Spleen (tissue), 11 donors: ENCODE data around the gene CTXND1. TPM values are rescaled to one million over a fixed set of nuclear protein-coding genes. Genes with fewer than 3 reads are reported as not detected.
A peak's percentile ranks its signal among the peaks of the same experiment; 100 is the strongest.

Experiments used
- DNase-seq: peaks from one replicate; pipeline ENCODE4 v3.0.0-alpha.2; 2020
- H3K27ac ChIP-seq, 8 donors: fragments of 200-600 bp; sonication (generic) in 7 of 8; 1 replicate in 4 of 8; 2 replicates in 4 of 8; pipeline versions ENCODE4 v1.5.0 to v1.8.0; 2016 to 2021; ENCODE audit warnings: inconsistent platforms in 4 of 8, mild to moderate bottlenecking in 4 of 8, moderate library complexity in 1 of 8
- H3K27me3 ChIP-seq, 7 donors: fragments of 200-600 bp; sonication (generic) in 6 of 7; replicated peaks in 1 of 7; 1 replicate in 4 of 7; 2 replicates in 3 of 7; pipeline versions ENCODE4 v1.5.0 to v1.8.0; 2016 to 2021; ENCODE audit warnings: inconsistent platforms in 3 of 7, mild to moderate bottlenecking in 1 of 7
- H3K36me3 ChIP-seq, 6 donors: fragments of 200-600 bp; sonication (generic) in 5 of 6; 1 replicate in 4 of 6; 2 replicates in 2 of 6; pipeline versions ENCODE4 v1.5.0 to v1.8.0; 2016 to 2021; ENCODE audit warnings: inconsistent platforms in 2 of 6
- H3K4me1 ChIP-seq, 6 donors: fragments of 200-600 bp; sonication (generic) in 5 of 6; 1 replicate in 3 of 6; 2 replicates in 3 of 6; pipeline versions ENCODE4 v1.5.0 to v1.8.0; 2016 to 2021; ENCODE audit warnings: inconsistent platforms in 3 of 6
- H3K4me3 ChIP-seq, 8 donors: fragments of 200-600 bp; sonication (generic) in 7 of 8; 1 replicate in 4 of 8; 2 replicates in 4 of 8; pipeline versions ENCODE4 v1.5.0 to v1.8.0; 2016 to 2021; ENCODE audit warnings: inconsistent platforms in 4 of 8, mild to moderate bottlenecking in 4 of 8, moderate library complexity in 2 of 8
- H3K9me3 ChIP-seq, 8 donors: fragments of 200-600 bp; sonication (generic) in 7 of 8; 1 replicate in 4 of 8; 2 replicates in 4 of 8; pipeline versions ENCODE4 v1.5.0 to v1.8.0; 2016 to 2021; ENCODE audit warnings: inconsistent platforms in 4 of 8
- POLR2A ChIP-seq, 3 donors: fragments of 450-650 bp; IDR thresholded peaks; one replicate each; pipeline ENCODE4 v1.5.1; 2017; ENCODE audit warnings: antibody characterized with exemption in 3 of 3, mild to moderate bottlenecking in 1 of 3
- POLR2AphosphoS5 ChIP-seq, 3 donors: sonication (generic); formaldehyde crosslinking; IDR thresholded peaks; one replicate each; pipeline ENCODE4 v1.5.1; 2017; ENCODE audit warnings: antibody characterized with exemption in 3 of 3
- WGBS, 5 donors: extraction: QIAGEN DNeasy Blood & Tissue Kit in 3 of 5; methylation state at CpG; one replicate each; pipeline versions ENCODE4 v1.1.5 to v1.1.7; 2013 to 2018; 5-methylcytosine and 5-hydroxymethylcytosine counted together
- intact Hi-C: fragments of 100-400 bp; cut with DNase I; formaldehyde crosslinking; loops from one replicate; pipeline ENCODE4 v1.15.0; 2023; ENCODE audit warnings: low total_unique reads
- polyA plus RNA-seq, 3 donors: library from polyadenylated mRNA; stranded (reverse); fragments of 200-250 nt; gene quantifications; one replicate each; pipeline ENCODE4 v1.2.1, GENCODE V29; 2013
- total RNA-seq, 7 donors: library from RNA; depleted of rRNA in 3 of 7; stranded (reverse); fragments of >200 nt in 3 of 7; fragmentation: NEBNext Ultra II Directional in 4 of 7; extraction: Animal tissue kit (Norgen Biotek cat#: 25700) in 4 of 7; gene quantifications; one replicate each; pipeline versions ENCODE4 v1.1.0 to v1.2.1, GENCODE V29; 2016 to 2021
- TF ChIP-seq, protein P1 (sequence below), 11 experiments: fragments of 200-600 bp in 7 of 11; fragments of 450-650 bp in 4 of 11; sonication (generic) in 4 of 11; IDR thresholded peaks in 8 of 11; conservative IDR thresholded peaks in 3 of 11; 1 replicate in 7 of 11; 2 replicates in 4 of 11; pipeline versions ENCODE4 v1.4.0 to v1.8.0; 2016 to 2021; ENCODE audit warnings: antibody characterized with exemption in 11 of 11, inconsistent platforms in 4 of 11, mild to moderate bottlenecking in 1 of 11
- donor health status: healthy with polysubstance abuse.
- donor health status: DM: no; HTN: no; CAD: no; lungs with moderate emphysema.
- donor health status: DM: no; HTN: no; CAD: no.
- donor health status: Bipolar disorder and iron deficiency.
- donor health status: healthy.
- donor health status: DM: no; HTN: no; CAD: no.
- donor health status: DM: yes; HTN: yes; CAD: no.

Gene CTXND1
- total and polyA plus RNA-seq, 10 donors = 0.20 to 5.2 (median 1.4) TPM

DNA sequence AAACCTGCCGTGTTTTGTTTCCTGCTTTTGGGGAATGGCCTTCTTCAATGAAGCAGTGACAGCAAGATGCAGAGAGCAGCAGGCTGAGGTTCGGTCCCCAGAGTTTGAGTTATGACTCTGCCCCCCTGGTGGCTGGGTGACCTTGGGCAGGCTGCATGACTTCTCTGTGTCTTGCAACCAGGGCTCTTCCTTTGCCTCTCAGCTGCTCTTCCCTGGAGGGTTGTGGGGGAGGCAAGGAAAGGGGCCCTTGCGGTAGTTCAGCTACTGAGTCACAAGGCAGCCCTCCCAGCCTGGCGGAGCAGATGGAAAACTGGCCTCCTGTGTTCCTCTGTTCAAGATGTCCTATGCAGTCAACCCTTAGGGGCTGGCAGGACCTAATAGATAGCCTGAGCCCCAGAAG, 17.1 kb downstream of the CTXND1 start:
- intact Hi-C loops = no loop called here
- H3K27ac ChIP-seq = no peak overlapping the region
- DNase-seq = no peak
- H3K36me3 ChIP-seq = no peaks in the 10 kb centered on the region
- H3K4me1 ChIP-seq = no peaks in the 10 kb centered on the region
- TF ChIP-seq, protein P1, sequence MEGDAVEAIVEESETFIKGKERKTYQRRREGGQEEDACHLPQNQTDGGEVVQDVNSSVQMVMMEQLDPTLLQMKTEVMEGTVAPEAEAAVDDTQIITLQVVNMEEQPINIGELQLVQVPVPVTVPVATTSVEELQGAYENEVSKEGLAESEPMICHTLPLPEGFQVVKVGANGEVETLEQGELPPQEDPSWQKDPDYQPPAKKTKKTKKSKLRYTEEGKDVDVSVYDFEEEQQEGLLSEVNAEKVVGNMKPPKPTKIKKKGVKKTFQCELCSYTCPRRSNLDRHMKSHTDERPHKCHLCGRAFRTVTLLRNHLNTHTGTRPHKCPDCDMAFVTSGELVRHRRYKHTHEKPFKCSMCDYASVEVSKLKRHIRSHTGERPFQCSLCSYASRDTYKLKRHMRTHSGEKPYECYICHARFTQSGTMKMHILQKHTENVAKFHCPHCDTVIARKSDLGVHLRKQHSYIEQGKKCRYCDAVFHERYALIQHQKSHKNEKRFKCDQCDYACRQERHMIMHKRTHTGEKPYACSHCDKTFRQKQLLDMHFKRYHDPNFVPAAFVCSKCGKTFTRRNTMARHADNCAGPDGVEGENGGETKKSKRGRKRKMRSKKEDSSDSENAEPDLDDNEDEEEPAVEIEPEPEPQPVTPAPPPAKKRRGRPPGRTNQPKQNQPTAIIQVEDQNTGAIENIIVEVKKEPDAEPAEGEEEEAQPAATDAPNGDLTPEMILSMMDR (IDR thresholded peaks at IDR 0.05 in 8 of 11, conservative IDR thresholded peaks at IDR 0.05 in 3 of 11) = peak in 9 of 11 experiments; percentile 15 to 58 (median 44)
- TF ChIP-seq POLR2AphosphoS5 (IDR thresholded peaks at IDR 0.05) (no peak), POLR2A (IDR thresholded peaks at IDR 0.05) (no peak)
- H3K4me3 ChIP-seq = no peak overlapping the region
- WGBS, 5 donors = 62 to 83% (median 72%) methylated on average over 2 to 4 of the region's 4 CpGs
- peaks cover 0 to 82% (median 4%) of the 10 kb centered on the region in 7 donors for H3K27me3 ChIP-seq
- no peaks in the 10 kb centered on the region for H3K9me3 ChIP-seq

DNA sequence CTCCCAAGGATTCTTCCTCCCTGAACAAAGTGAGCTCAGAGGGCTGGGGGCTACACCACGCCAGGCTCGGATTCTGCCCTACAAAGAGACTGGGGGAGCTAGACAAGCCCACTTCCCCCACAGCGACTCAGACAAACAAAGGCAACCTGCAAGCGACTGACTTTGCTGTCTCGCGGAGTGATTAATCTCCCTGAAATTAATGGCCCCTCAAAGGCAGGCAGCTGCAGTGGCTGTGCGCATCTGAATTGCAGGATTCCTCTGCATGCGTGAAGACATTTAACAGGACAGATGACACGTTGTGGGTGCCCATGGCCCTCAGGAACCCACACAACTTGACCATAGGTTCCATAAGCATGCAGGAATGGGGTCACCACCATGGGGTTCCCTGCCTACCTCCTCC, 18.4 kb downstream of the CTXND1 start:
- Histone ChIP-seq H3K27ac (no peak overlapping the region), H3K4me1 (no peaks in the 10 kb centered on the region), H3K4me3 (no peak overlapping the region), H3K9me3 (no peaks in the 10 kb centered on the region), H3K36me3 (no peaks in the 10 kb centered on the region), H3K27me3 (peaks cover 0 to 77% (median 0%) of the 10 kb centered on the region in 7 donors)
- DNase-seq = no peak
- WGBS, 5 donors = 58 to 71% (median 66%) methylated on average over 6 to 9 of the region's 9 CpGs
- TF ChIP-seq, protein P1 (IDR thresholded peaks at IDR 0.05 in 8 of 11, conservative IDR thresholded peaks at IDR 0.05 in 3 of 11) = no peak
- TF ChIP-seq POLR2A (IDR thresholded peaks at IDR 0.05) = no peak
- no peak for TF ChIP-seq POLR2AphosphoS5 (IDR thresholded peaks at IDR 0.05)
- intact Hi-C loops = no loop called here

DNA sequence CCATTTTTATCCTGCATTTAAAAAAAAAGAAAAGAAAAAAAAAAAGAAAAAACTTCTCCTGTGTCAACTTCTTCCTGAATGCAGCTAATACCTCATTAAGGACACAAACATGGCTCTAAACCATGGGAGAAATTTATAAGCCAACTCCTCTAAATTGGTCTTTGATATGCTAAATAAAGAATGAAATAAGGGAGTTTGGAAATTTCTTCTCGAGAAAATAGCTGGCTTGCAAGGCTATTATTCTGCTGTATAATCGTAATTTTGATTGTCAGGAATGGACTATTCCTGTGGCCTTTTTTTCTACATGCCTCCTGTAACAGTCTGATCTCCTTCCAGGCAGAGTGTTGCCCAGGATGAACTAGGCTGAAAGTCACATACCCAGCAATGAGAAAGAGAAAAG, 20.6 kb downstream of the CTXND1 start:
- WGBS, 5 donors = 60 to 80% (median 61%) methylated on average over 2 of the region's 2 CpGs
- intact Hi-C loops = no loop called here
- H3K4me1 ChIP-seq = no peaks in the 10 kb centered on the region
- TF ChIP-seq POLR2AphosphoS5 (IDR thresholded peaks at IDR 0.05) = no peak
- TF ChIP-seq POLR2A (IDR thresholded peaks at IDR 0.05) = no peak
- TF ChIP-seq, protein P1 (IDR thresholded peaks at IDR 0.05 in 8 of 11, conservative IDR thresholded peaks at IDR 0.05 in 3 of 11) = no peak
- H3K9me3 ChIP-seq = no peaks in the 10 kb centered on the region
- H3K27me3 ChIP-seq = peaks cover 0 to 86% (median 0%) of the 10 kb centered on the region in 7 donors
- no peak for DNase-seq
- no peak overlapping the region for H3K4me3 ChIP-seq
- H3K36me3 ChIP-seq = no peaks in the 10 kb centered on the region
- H3K27ac ChIP-seq = no peak overlapping the region

DNA sequence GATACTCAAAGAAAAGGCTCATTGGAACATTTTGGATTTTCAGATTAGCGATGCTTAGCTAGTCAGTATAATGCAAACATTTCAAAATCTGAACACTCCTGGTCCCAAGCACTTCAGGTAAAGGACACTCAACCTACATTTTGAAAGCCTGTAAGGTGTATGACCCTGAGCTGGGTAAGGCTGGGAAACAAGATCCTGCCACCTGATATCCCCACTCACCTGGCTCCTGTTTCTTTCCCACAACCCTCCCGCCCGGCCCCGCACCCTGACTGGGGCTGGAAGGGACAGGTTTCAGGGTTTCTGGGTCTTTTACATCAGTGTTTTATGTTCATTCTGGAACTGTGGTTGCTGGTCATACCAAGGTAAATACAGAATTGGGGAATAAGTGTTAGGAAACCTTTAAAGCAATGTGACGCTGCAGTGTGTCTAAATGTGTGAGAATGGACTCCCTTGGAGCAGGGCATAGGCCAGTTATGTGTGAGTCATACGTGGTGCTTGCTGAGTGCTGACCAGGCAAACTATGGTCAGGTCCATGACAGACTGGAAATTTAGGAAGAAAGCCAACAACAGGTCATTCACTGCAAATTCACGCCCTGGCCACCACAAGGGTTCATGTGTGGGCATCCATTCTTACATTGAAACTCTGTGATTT, 22.9 kb downstream of the CTXND1 start:
- DNase-seq = no peak
- Histone ChIP-seq H3K27me3 (peaks cover 0 to 70% (median 0%) of the 10 kb centered on the region in 7 donors), H3K4me3 (no peak overlapping the region), H3K27ac (no peak overlapping the region), H3K36me3 (no peaks in the 10 kb centered on the region), H3K4me1 (no peaks in the 10 kb centered on the region), H3K9me3 (no peaks in the 10 kb centered on the region)
- TF ChIP-seq, protein P1 (IDR thresholded peaks at IDR 0.05 in 8 of 11, conservative IDR thresholded peaks at IDR 0.05 in 3 of 11) = no peak
- TF ChIP-seq POLR2AphosphoS5 (IDR thresholded peaks at IDR 0.05) (no peak), POLR2A (IDR thresholded peaks at IDR 0.05) (no peak)
- 81 to 95% (median 91%) methylated on average over 7 of the region's 7 CpGs for WGBS, 5 donors
- intact Hi-C loops = no loop called here
